Gastrocnemius medialis (tissue), 4 donors: Measurements from ENCODE around the gene SPCS2. TPM values are rescaled to one million over a fixed set of nuclear protein-coding genes. Genes with fewer than 3 reads are reported as not detected.

Source experiments
- ATAC-seq, 2 donors: fragments of 150-250 bp; one replicate each; pipeline ENCODE4 v1.9.1; 2016
- DNase-seq, 2 donors: peaks; one replicate each; pipeline ENCODE4 v3.0.0-alpha.2; 2019
- H3K27ac ChIP-seq, 4 donors: fragments of 200-600 bp; sonication (generic); 1 replicate in 1 of 4; 2 replicates in 3 of 4; pipeline ENCODE4 v1.5.1; 2016 to 2018; ENCODE audit warnings: mild to moderate bottlenecking in 2 of 4, moderate library complexity in 1 of 4
- H3K27me3 ChIP-seq, 3 donors: fragments of 200-600 bp; sonication (generic) in 2 of 3; 1 replicate in 1 of 3; 2 replicates in 2 of 3; pipeline versions ENCODE4 v1.5.1 to v1.6.0; 2016 to 2019; ENCODE audit warnings: mild to moderate bottlenecking in 1 of 3, moderate library complexity in 1 of 3
- H3K36me3 ChIP-seq, 2 donors: fragments of 200-600 bp; sonication (generic) in 1 of 2; one replicate each; pipeline ENCODE4 v1.5.1; 2017 to 2018
- H3K4me1 ChIP-seq, 2 donors: fragments of 200-600 bp; sonication (generic) in 1 of 2; one replicate each; pipeline ENCODE4 v1.5.1; 2016 to 2017; ENCODE audit warnings: mild to moderate bottlenecking in 2 of 2
- H3K4me3 ChIP-seq, 4 donors: fragments of 200-600 bp; sonication (generic) in 3 of 4; 1 replicate in 1 of 4; 2 replicates in 3 of 4; pipeline ENCODE4 v1.5.1; 2016 to 2019; ENCODE audit warnings: mild to moderate bottlenecking in 2 of 4
- H3K9me3 ChIP-seq, 3 donors: fragments of 200-600 bp; sonication (generic) in 2 of 3; 1 replicate in 1 of 3; 2 replicates in 2 of 3; pipeline ENCODE4 v1.5.1; 2016 to 2019
- POLR2A ChIP-seq, 2 donors: fragments of 450-650 bp; IDR thresholded peaks; one replicate each; pipeline ENCODE4 v1.6.1; 2017; ENCODE audit warnings: antibody characterized with exemption in 2 of 2, mild to moderate bottlenecking in 2 of 2, moderate library complexity in 2 of 2
- in situ Hi-C, 4 donors: fragments of 200-750 bp; cut with MboI; loops; one replicate each; pipeline versions ENCODE4 v1.15.0 to v1.8.0; 2017; ENCODE audit warnings: low sequenced_read_pairs in 4 of 4
- intact Hi-C: fragments of 100-400 bp; cut with DNase I; formaldehyde crosslinking; loops from one replicate; pipeline ENCODE4 v1.15.1; 2023; ENCODE audit warnings: low total_unique reads
- total RNA-seq, 4 donors: library from RNA; depleted of rRNA; stranded (reverse); fragments of >200 nt; gene quantifications; one replicate each; pipeline versions ENCODE4 v1.1.0 to v1.2.3, GENCODE V29; 2016
- TF ChIP-seq, protein P1 (sequence below), 5 experiments: fragments of 450-650 bp in 3 of 5; fragments of 200-600 bp in 2 of 5; sonication (generic) in 2 of 5; IDR thresholded peaks in 4 of 5; conservative IDR thresholded peaks in 1 of 5; 1 replicate in 4 of 5; 2 replicates in 1 of 5; pipeline ENCODE4 v1.5.1; 2016 to 2019; ENCODE audit warnings: antibody characterized with exemption in 5 of 5, mild to moderate bottlenecking in 3 of 5, moderate library complexity in 3 of 5

Gene SPCS2
- total RNA-seq, 4 donors from 2014 or later, result 16.9 to 38.3 (median 22.8) TPM

DNA sequence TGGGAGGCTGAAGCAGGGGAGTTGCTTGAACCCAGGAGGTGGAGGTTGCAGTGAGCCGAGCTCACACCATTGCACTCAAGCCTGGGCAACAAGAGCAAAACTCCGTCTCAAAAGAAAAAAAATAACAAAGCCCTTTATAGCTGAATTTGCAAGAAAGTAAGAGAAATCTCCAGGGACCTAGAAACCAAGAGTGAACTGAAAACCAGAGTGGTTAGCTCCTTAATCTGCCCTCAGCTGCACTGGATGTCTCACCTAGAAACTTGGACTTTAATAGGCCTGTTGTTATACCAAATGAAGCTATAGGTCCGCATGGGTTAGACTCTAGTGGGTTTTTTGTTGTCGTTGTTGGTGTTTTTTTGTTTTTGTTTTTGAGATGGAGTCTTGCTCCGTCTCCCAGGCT is 43.8 kb downstream of the SPCS2 start:
- Histone ChIP-seq H3K27ac (peak overlapping the region in 1 of 4 donors; percentile 95), H3K4me1 (peaks cover 33 to 39% of the 10 kb centered on the region in 2 donors), H3K36me3 (peaks cover 0 to 16% of the 10 kb centered on the region in 2 donors), H3K9me3 (no peaks in the 10 kb centered on the region), H3K27me3 (no peaks in the 10 kb centered on the region), H3K4me3 (no peak overlapping the region)
- in situ Hi-C loops (no loop called here), intact Hi-C loops (no loop called here)
- no peak for TF ChIP-seq POLR2A (IDR thresholded peaks at IDR 0.05)
- TF ChIP-seq, protein P1, sequence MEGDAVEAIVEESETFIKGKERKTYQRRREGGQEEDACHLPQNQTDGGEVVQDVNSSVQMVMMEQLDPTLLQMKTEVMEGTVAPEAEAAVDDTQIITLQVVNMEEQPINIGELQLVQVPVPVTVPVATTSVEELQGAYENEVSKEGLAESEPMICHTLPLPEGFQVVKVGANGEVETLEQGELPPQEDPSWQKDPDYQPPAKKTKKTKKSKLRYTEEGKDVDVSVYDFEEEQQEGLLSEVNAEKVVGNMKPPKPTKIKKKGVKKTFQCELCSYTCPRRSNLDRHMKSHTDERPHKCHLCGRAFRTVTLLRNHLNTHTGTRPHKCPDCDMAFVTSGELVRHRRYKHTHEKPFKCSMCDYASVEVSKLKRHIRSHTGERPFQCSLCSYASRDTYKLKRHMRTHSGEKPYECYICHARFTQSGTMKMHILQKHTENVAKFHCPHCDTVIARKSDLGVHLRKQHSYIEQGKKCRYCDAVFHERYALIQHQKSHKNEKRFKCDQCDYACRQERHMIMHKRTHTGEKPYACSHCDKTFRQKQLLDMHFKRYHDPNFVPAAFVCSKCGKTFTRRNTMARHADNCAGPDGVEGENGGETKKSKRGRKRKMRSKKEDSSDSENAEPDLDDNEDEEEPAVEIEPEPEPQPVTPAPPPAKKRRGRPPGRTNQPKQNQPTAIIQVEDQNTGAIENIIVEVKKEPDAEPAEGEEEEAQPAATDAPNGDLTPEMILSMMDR (IDR thresholded peaks at IDR 0.05 in 4 of 5, conservative IDR thresholded peaks at IDR 0.05 in 1 of 5), result no peak
- no peak for DNase-seq
- no peak for ATAC-seq

DNA sequence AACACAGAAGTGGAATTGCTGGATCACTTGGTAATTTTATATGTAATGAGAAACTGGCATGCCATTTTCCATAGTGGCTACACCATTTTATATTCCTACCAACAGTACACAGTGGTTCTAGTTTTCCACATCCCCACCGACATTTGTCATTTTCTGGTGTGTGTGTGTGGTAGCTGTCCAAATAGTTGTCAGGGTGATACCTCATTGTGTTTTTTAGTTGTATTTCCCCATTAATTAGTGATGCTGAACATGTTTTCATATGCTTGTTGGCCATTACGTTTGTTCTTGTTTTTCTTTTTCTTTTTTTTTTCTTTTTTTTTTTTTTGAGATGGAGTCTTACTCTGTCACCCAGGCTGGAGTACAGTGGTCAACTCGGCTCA is 51.9 kb downstream of the SPCS2 start:
- Histone ChIP-seq H3K27me3 (no peaks in the 10 kb centered on the region), H3K4me3 (no peak overlapping the region), H3K4me1 (no peaks in the 10 kb centered on the region), H3K36me3 (peaks cover 0 to 10% of the 10 kb centered on the region in 2 donors), H3K27ac (no peak overlapping the region), H3K9me3 (no peaks in the 10 kb centered on the region)
- intact Hi-C loops, result no loop called here
- in situ Hi-C loops, result no loop called here
- no peak for ATAC-seq
- DNase-seq, result no peak
- TF ChIP-seq, protein P1 (IDR thresholded peaks at IDR 0.05 in 4 of 5, conservative IDR thresholded peaks at IDR 0.05 in 1 of 5), result no peak

DNA sequence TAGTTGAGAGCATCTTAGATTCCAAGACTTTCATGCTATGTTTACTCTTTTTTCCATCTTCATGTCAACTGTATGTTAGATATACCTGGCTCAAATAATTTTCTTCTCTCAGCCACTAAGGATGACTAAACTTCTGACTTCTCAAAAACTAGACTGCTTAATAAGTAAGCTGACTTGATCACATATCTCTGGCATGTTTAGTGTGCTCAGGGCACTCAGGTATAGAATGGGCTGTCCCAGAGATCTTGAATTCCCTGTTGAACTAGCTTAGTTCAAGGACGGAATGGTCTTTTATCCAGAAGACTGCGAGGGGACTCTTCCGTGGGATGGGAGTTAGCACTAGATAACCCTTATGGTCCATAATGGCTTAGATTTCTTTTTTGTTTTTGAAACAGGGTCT is 52.6 kb downstream of the SPCS2 start:
- Histone ChIP-seq H3K36me3 (peaks cover 2 to 18% of the 10 kb centered on the region in 2 donors), H3K4me1 (no peaks in the 10 kb centered on the region), H3K27ac (no peak overlapping the region), H3K4me3 (no peak overlapping the region), H3K9me3 (no peaks in the 10 kb centered on the region), H3K27me3 (no peaks in the 10 kb centered on the region)
- ATAC-seq (no peak), DNase-seq (no peak)
- in situ Hi-C loops, result no loop called here
- intact Hi-C loops, result no loop called here
- TF ChIP-seq, protein P1 (IDR thresholded peaks at IDR 0.05 in 4 of 5, conservative IDR thresholded peaks at IDR 0.05 in 1 of 5), result no peak
- TF ChIP-seq POLR2A (IDR thresholded peaks at IDR 0.05), result no peak

DNA sequence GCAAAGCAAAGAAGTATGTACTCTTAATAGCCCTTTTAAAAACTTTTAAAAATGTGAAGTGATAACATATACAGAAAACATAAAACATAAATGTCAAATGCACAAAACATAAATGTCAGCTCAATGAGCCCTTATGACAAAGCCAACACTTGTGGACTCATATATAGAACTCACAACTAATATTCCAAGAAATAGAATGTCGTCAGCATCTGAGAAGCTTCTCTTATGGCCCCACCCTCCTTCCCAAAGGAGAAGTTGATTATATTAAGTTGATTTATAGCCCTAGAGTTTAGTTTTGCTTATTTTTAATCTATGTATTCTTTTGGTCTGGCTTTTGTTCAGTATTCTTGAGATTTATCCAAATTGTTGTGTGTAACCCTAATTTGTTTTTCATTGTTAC is 53.5 kb downstream of the SPCS2 start:
- Histone ChIP-seq H3K36me3 (peaks cover 3 to 26% of the 10 kb centered on the region in 2 donors), H3K9me3 (no peaks in the 10 kb centered on the region), H3K27ac (no peak overlapping the region), H3K27me3 (no peaks in the 10 kb centered on the region), H3K4me3 (no peak overlapping the region), H3K4me1 (no peaks in the 10 kb centered on the region)
- DNase-seq, result no peak
- no peak for ATAC-seq
- TF ChIP-seq POLR2A (IDR thresholded peaks at IDR 0.05), result no peak
- TF ChIP-seq, protein P1 (IDR thresholded peaks at IDR 0.05 in 4 of 5, conservative IDR thresholded peaks at IDR 0.05 in 1 of 5), result no peak
- in situ Hi-C loops (no loop called here), intact Hi-C loops (no loop called here)

DNA sequence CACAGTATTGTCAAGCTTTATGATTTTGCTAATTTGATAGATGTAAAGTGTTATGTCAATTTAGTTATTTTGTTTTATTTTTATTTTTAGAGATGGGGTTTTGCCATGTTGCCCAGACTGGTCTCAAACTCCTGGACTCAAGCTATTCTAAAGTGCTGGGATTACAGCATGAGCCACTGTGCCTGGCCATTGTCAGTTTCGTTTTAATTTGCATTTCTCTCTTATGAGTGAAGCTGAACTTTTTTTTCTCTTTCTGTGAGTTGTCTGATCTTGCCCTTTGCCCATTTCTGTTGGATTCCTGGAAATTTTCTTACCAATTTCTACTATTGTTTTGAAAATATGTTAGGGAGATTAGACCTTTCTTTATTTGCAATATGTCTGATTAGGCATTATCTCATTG is 55.1 kb downstream of the SPCS2 start:
- Histone ChIP-seq H3K4me1 (no peaks in the 10 kb centered on the region), H3K4me3 (no peak overlapping the region), H3K9me3 (no peaks in the 10 kb centered on the region), H3K27me3 (no peaks in the 10 kb centered on the region), H3K36me3 (peaks cover 3 to 34% of the 10 kb centered on the region in 2 donors), H3K27ac (no peak overlapping the region)
- no peak for DNase-seq
- intact Hi-C loops, result no loop called here
- no peak for TF ChIP-seq POLR2A (IDR thresholded peaks at IDR 0.05)
- TF ChIP-seq, protein P1 (IDR thresholded peaks at IDR 0.05 in 4 of 5, conservative IDR thresholded peaks at IDR 0.05 in 1 of 5), result no peak
- in situ Hi-C loops, result no loop called here
- no peak for ATAC-seq
